GM18499 (cell line): Measurements from ENCODE around the gene TRMT1.

Experiments used
- ATAC-seq: cut with Tn5 transposase; IDR thresholded peaks from one replicate; pipeline ENCODE4 v1.9.1; 2021; ENCODE audit warnings: moderate number of reproducible peaks; ENCODE audit not compliant: insufficient read depth, unreplicated experiment

Gene TRMT1

DNA sequence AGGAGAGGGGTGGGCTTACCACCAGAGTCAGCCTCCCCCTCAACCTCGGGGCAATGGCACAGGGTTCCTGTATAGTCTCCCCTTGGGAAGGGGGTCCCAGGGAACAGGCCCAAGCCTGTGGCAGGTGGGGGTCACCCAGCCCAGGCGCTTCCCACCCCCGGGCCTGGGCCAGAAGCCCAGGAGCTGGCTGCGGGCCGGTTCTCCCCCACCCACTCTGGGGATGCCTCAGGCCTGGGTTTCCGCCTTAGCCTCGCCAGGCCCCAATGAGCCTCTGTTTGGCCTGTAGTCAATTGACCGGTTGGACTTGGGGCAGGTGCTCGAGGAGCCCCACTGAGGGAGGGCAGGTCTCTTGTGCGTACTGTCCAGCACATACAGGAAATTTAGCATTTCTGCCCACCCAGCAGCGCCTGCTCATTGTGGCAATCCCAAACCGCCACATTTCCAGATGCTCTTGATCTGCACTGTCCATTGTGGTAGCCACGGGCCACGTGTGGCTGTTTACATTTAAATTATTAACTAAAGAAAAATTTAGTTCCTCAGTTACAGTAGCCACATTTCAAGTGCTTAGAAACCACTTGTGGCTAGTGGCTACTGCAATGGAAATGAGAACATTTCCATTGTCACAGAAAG, 23.8 kb downstream of the TRMT1 start:
- no peak for ATAC-seq

DNA sequence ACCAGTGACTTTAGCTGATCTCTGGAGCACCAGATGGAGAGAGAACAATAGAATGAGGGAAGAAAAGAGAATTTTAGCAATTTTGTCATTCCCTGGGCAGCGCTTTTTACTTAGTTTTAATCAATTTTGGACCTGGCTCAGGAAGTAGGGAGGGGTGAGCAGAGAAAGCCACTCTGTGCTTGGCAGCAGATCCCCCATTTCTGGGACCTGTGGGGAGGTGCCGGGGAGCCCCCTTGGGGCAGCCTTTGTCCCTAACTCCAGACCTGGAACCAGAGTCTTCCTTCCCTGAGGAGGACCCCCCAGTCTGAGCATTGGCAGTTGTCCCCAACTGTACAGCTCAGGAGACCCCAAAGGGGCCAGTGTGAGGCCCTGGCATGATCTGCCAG, 24.4 kb downstream of the TRMT1 start:
- ATAC-seq = no peak

DNA sequence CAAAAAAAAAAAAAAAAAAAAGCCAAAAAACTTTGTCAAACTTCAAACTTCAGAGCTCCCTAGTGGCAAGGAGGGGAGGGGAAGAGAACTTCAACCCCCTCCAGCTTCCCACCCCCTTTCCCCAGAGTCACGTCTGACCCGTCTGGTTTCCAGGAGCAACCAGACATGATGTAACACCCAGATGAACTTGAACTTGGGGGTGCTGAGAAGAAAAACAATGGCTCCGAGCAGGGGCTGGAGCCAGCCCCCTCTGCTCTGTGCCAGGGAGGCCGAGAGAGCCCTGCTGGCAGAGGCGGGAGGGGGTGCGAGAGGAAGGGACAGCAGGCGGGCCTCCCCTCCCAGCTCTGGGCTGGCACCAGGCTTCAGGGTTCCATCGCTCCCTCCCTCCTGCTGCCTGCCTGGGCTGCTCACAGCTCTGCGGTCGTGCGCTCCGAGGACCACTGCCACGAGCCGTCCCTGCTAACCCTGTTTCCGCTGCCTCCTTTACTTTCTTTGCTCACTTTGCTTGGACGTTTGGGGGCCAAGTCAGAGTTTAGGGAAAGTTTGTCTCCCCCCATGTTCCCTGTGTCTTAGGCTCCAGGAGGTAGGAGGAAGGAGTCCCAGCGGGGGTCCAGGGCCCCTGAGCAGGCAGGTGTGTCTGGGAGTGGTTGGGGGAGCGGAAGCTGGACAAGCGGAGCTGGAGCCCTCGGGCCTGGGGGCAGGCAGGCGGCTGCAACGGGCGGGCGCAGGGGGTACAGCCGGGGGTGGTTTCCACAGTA, 25.0 kb downstream of the TRMT1 start:
- no peak for ATAC-seq

DNA sequence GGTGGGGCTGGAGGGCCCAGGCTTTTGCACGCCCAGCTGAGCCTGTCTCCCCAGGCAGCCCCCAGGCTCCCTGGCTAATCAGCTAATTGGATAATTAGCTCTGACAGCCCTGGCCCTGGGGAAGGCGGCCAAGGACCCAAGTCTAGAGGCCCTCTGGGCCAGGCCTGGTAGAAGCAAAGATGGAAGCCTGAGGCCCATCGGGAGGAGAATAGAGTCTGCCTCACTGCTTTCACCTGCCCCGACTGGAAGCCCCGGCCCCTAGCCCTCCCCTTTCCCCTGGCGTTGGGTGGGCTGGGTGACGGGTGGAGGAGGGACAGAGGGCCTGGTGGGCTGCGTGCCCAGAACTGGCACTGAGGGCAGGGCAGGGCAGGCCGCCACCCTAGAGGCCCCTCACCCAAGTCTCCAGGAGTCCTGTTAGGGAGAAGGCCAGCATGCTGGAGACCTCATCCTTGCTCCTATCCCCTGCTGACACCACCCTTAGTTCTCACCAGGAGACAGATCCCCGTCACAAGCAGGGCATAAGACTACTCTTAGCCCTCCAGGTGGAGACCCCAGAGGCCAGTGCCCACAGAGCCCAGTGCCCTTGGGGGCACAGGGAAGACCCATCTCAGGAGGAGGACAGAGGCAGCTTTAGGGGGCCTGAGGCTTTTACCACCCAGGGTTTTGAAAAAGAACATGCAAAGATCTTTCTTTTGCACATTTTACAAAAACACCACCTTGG, 25.9 kb downstream of the TRMT1 start:
- no peak for ATAC-seq

DNA sequence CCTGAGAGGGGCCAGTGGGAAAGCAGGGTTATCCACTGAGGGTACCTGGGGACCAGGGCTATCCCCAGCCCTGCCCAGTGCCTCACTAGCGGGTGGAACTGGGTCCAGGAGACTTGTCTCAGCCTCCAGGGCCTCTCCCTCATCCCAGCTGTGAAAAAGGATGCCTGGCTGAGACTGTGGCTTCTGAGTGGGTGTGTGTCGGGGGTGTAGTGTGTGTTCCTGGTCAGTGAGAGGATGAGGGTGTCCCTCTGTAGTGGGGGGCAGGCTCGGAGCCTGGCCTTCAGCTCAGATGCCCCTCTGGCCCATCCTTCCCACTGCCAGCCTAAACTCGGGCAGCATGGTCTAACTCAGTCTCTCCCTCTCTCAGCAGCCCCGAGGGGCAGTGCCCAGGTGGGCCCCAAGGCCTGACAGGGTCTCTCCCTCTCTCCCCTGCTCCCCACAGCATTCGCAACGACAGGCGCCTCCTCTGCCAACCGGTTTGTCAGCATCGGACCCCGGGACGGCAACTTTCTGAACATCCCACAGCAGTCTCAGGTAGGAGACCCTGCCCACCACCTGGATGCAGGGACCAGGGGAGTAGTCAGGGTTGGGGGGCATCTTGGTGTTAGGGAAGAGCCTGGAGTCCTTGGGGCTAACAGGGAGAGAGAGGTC, 26.6 kb downstream of the TRMT1 start:
- ATAC-seq = no peak

DNA sequence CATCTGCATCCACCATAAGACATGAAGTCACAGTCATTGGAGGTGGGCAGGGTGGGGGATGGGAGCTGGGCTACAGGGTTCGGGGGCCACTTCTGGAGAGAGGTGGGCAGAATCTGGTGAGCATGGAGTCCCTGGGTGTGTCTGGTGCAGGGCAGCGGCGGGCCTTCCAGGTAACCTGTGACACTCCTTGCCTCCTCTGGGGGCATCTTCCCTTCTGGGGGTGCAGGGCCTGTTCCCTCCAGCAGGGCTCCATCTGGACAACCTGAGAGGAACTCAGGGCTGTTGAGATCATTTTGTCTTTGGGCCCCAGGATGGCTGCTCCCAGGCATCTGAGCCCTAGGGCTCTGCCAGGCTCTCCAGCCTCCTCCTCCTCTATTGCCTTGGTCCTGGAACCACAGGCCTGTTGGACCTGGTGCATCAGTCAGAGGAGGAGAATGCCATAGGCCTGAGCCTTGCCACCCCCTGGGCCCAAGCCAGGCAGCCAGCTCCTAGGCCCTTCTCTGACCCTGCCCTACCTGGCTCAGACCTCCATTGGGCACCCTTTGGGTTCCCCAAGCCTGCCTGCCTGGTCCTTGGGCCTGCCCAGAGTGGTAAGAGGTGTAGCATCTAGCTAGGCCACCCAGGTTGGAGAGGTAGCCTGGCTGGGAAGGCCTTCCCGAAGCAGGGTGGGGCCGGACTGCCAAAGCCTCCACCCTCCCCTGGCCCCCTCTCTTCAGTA, 27.2 kb downstream of the TRMT1 start:
- ATAC-seq = no peak

DNA sequence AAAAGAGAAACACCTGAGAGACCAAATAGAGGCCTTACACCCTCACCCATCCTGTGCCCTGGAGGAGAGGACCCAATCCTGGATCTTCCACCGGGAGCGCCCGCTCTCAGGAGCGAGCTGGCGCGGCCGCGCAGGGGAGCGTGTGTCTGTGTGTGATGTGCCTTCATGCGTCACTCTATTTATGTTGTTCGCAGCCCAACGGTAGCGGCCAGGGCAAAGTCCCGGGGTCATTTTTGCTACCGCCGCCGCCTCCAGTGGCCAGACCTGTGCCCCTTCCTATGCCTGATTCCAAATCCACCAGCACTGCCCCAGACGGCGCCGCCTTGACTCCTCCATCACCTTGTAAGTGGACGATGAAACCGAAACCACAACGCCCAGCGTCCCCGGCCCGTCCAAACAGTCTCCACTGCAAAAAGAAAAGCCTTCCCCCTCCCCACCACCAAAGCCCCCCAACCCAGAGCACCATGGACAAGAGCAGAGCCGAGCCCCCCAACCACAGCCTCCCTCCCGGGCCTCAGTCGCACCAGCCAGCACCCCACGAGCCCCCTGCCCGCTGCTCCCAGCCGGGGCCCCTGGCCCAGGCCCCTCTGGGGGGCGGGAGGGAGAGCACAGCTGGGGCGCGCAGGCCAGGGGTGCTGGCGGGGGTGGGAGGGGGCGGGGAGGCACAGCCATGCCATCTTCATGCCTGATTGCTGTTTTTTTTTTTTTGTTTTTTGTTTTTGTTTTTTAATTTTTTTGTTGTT, 28.6 kb downstream of the TRMT1 start:
- no peak for ATAC-seq

DNA sequence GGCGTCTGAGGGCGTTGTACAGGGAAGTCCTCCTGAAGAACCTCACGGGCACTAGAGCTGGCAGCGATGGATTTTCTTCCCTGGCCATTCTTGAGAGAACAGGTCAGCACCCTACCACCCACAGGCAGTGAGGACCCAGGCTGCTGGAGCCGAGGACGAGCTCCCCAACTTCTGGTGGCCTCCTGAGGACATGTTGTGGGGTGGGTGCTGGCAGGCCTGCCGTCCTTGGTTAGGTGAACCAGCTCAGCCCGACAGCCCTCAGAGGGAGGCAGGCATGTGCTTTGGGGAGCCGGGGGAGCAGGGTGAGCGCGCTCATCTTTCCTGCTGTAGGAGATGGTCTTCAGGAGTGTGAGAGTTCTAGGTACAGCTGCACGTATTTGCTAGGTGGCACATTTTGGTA, 29.2 kb downstream of the TRMT1 start:
- no peak for ATAC-seq

DNA sequence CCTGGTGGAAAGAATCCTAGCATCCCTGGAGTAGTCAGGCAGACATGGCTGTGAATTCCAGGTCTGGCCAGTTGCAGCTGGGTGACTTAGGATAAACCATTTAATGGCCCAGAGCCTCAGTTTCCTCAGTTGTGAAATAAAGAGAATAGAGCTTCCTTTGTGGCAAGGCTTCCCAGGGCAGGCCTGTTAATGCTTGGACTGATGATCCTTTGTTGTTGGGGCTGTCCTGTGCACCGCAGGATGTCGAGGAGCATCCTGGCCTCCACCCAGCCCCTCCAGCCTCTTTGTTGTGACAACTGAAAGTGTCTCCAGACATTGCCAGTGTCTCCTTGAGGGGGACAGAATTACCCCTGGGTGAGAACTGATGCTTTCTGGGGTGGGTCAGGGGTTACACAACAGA, 30.2 kb downstream of the TRMT1 start:
- ATAC-seq = no peak

DNA sequence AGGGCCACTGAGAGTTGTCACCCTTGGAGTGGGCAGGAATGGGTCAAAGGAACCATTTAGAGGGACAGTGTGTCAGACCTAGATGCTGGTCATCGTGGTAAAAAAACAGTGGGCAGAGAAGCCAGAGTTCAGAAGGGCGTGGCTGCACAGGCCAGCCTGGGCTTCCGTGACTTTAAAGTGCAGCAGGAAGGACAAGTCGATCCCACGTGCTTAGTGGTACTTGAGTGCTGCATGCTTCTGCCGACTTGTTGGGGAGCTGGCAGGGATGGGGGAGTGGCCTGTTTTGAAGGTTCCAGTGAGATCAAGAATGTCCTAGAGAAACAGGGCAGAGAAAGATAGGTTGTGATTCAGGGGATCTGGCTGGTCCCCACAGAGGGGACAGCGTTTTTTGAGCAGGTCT, 30.9 kb downstream of the TRMT1 start:
- ATAC-seq = no peak

DNA sequence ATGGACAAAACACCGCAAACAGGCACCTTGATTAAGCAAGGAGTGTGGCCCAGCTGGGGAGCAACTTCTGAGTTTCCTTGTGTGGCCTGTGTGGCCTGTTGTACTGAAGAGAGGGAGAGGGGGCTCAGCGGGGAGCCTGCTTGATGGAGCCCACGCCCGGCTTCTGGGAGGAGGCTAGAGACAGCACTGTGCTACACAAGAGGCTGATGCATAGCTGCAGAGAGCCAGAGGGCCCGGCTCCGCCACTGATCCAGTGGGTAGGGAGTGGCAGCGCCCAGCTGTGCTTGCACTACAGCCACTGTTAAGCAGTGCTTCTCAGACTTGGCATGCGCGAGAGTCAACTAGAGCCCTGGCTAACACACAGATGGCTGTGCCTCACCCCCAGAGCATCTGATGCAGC, 32.9 kb downstream of the TRMT1 start:
- no peak for ATAC-seq

DNA sequence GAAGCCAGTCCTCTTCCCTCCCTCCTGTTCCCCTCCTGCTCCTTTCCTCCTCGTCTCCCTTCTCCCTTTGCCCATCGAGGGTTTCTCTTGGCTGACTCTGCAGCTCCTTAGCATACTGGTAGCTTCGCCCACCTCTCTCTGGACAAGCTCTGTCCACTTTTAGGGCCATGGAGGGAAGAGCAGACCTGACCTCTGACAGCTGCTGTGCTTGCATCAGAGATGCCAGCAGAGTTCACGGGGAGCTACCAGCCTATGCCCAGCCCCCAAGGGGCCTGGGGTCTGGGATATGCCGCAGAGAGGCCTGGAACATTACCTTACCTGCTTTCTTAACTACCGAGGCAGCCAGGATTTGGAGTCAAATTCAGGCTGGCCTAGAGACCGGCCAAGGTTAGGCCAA, 33.5 kb downstream of the TRMT1 start:
- no peak for ATAC-seq

DNA sequence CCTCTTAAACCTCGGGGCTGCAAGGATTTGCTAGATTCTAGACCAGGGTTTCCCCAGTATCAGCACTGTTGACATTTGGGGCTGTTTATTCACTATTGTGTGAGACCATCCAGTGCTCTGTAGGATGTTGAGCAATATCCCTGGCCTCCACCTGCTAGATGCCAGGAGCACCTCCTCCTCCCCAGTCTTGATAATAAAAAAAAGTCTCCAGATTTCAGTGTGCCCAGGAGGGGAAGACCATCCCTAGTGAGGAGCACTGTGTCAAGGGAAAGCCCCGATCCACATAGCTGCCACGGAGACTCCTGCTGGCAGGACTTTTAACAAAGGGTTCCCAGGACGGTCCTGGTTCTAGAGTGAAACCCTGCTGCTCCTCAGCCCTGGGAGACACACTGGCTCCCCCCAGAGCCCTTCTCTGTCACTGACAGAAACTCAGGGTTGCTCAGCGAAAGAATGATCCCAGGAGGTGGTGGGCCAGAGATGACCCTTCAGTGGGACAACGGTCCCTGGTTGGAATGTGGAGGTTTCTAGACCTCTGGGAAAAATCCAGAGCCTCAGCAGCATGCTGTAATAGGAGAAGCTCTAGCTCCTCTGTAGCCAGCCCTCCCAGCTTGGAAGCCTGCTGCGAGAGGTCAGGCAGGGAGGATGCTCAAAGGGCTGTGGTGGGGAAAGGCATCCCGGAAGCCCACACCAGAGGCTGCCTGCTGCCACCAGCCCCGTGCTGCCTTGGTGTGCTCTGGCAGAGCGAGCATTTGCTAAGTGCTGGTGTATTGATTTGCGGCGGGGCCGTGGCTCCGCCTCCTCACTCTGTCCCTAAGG, 34.1 kb downstream of the TRMT1 start:
- ATAC-seq = no peak

DNA sequence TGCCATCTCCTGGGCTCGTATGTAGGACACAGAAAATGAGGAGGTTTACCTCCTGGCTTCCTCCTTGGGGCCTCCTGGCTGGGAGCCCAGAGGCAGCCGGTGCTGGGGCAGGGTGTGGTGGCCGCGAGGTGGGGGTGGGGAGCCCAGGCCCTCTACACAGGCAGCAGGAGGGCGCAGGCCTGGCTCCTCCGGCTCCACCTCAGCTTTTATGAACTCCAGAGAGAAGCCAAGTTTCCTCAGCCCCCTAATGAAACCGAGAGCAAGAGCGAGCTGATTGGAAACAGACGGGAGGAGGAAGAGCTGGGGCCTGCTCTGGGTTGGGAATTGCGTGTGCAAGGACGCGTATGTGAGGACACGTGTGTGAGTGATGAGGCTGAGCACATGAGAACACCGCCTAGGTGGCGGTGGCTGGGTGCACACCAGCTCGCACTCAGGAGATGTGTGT, 37.0 kb downstream of the TRMT1 start:
- no peak for ATAC-seq

DNA sequence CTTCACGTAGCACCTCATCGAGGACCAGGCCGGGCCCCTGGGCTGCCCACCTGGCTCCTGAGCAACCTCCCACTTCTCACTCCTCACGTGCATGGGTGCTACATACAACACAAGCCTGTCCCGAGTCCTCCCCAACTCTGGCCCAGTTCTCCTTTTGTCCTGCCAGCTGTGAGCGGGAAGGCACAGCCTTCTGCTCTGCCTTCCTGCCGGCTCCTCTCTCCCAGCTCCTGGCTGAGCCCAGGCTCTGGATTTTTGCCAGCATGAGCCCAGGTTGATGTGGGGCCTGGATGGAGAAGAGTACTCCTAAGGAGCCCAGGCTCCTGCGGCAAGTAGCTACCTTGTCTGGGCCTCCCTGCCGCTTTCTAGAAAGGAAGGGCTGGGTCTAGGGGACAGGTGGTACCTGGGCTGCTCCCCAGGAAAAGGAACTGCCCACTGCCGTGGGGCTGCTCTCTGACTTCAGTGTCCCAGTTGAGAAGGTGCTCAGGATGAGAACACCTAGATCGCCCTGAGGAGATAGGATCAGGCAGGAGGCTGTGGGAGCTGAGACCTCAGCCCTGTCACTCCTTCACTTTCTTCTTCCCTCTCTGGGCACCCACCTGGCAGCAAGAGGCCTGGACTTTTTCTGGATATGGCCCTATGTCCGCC, 37.5 kb downstream of the TRMT1 start:
- ATAC-seq = no peak

DNA sequence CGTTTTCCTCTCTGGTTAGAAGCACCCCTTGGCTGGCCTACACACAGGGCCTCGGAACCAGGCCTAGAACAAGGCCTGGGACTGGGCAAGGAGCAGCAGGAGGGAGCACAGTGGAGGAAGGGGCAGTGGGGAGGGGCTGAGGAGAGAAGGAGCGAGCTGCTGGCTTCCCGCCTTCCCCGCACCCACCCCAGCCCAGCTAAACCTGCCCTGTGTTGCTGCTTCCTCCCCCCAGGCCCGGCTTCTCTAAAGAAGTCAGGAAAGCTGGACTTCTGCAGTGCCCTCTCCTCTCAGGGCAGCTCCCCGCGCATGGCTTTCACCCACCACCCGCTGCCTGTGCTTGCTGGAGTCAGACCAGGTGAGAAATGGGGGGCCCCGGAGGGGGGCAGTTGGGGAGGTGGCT, 38.2 kb downstream of the TRMT1 start:
- ATAC-seq = no peak

DNA sequence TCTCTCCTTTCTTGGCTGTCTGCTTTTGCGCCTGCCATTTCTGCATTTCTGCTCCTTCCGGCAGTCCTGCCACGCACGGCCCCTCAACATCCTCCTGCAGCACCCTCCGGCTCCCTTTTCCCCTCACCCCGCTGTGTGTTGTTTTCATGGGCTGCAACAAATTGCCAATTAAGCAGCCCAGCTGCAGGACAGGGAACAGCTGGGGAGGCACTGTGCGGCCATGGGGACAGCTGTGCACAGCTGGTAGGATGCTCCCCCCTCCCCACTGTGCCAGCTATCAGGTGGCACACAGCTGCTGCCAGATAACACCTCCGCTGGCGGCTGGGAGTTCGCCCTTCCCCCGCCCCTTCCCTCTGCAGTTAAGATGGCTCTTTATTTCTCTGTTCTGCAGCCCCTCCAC, 39.3 kb downstream of the TRMT1 start:
- no peak for ATAC-seq

DNA sequence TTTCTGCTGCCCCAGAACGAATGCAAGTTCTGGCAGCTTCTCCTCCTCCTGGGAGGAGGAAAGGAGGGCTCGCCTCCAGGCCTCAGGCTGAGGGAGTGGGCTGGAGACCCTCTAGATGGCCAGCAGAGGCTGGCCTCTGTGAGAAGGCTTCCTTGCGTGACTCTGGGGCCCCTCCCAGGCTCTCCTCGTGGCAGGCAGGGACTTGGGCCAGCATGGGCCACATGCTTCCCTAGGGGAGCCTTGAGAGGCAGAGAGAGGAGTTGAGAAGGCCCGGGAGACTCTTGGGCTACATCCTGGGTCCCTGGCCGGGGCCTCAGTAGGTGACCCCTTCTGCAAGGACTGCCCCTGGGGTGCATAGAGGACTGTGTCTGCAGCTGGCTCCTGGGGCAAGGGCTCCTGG, 39.8 kb downstream of the TRMT1 start:
- ATAC-seq = no peak
